ENCODE results near the gene LPIN2. TPM values are rescaled to one million over a fixed set of nuclear protein-coding genes. Genes with fewer than 3 reads are reported as not detected.

Gene LPIN2
- total RNA-seq, 1 experiment from 2014 or later, result 10.7 TPM

- H3K4me2 ChIP-seq (ENCODE audit: low read length), result no peak overlapping the region
- ChIA-PET CTCF (interaction anchor here (1.5 kb wide), 1 partner anchor 8 kb away, joined by 7 read pairs; no protein-coding TSS in a partner anchor), RAD21 (ENCODE audit: low non-redundant PET in 1 of 2, low total read pairs in 2 of 2, uncharacterized antibody in 2 of 2, unreplicated experiment in 2 of 2) (no interaction called here), POLR2A (no interaction called here)
- no peaks in the 10 kb centered on the region for H3K36me3 ChIP-seq (ENCODE audit: control insufficient read depth in 1 of 2, insufficient read depth in 2 of 2, low read length in 2 of 2)
- no peak overlapping the region for H2AFZ ChIP-seq (ENCODE audit: low read depth, low read length, poor library complexity, severe bottlenecking)
- H3K27ac ChIP-seq (ENCODE audit: low read depth, low read length), result no peak overlapping the region
- H3K9me2 ChIP-seq (ENCODE audit: insufficient read depth), result no peaks in the 10 kb centered on the region
- no peaks in the 10 kb centered on the region for H4K20me1 ChIP-seq (ENCODE audit: insufficient read depth)
- no peaks in the 10 kb centered on the region for H3K27me3 ChIP-seq (ENCODE audit: insufficient read depth, low read length)
- DNase-seq (ENCODE audit: low read depth, low spot score) (no peak), ATAC-seq (no peak)
- no peak overlapping the region for H3K9ac ChIP-seq (ENCODE audit: low read length)
- H3K4me3 ChIP-seq (replicated peaks in 1 of 2; ENCODE audit: low read depth in 1 of 2, low read length in 2 of 2), result no peak overlapping the region
- BruUV-seq (replicated peaks), result no TSS peak
- TF ChIP-seq SP1 (IDR thresholded peaks at IDR 0.05; ENCODE audit: low read depth), result no peak
- no peak for TF ChIP-seq EGR1 (IDR thresholded peaks at IDR 0.05; ENCODE audit: low read depth)
- TF ChIP-seq SRF (IDR thresholded peaks at IDR 0.05; ENCODE audit: low read depth), result no peak
- no peak for TF ChIP-seq EZH2phosphoT487 (IDR thresholded peaks at IDR 0.05; ENCODE audit: borderline replicate concordance)
- no peak for TF ChIP-seq CBX3 (IDR thresholded peaks at IDR 0.05; ENCODE audit: low read depth)
- TF ChIP-seq ZNF274 (IDR thresholded peaks at IDR 0.05; ENCODE audit: low read depth, low read length), result no peak
- TF ChIP-seq SIN3A (IDR thresholded peaks at IDR 0.05; ENCODE audit: low read depth), result no peak
- no peak for TF ChIP-seq ZFX (IDR thresholded peaks at IDR 0.05)
- TF ChIP-seq POLR2A (IDR thresholded peaks at IDR 0.05; ENCODE audit: borderline replicate concordance, extremely low read depth, insufficient read depth, insufficient read length), result no peak
- TF ChIP-seq MAX (IDR thresholded peaks at IDR 0.05), result no peak
- TF ChIP-seq ELF1 (IDR thresholded peaks at IDR 0.05; ENCODE audit: borderline replicate concordance, low read depth), result no peak
- TF ChIP-seq POLR2AphosphoS5 (IDR thresholded peaks at IDR 0.05; ENCODE audit: low read depth, low read length), result no peak
- TF ChIP-seq JUND (IDR thresholded peaks at IDR 0.05), result no peak
- TF ChIP-seq CTCF (IDR thresholded peaks at IDR 0.05 in 2 of 3, conservative IDR thresholded peaks at IDR 0.05 in 1 of 3; ENCODE audit: borderline replicate concordance in 1 of 3, insufficient read depth in 1 of 3, low read depth in 2 of 3, low read length in 2 of 3), result no peak
- TF ChIP-seq REST (IDR thresholded peaks at IDR 0.05; ENCODE audit: low read depth), result no peak
- TF ChIP-seq TCF7L2 (IDR thresholded peaks at IDR 0.05; ENCODE audit: borderline replicate concordance, extremely low read depth, insufficient read depth, insufficient read length), result no peak
- no peak for TF ChIP-seq ZBTB33 (IDR thresholded peaks at IDR 0.05; ENCODE audit: extremely low read depth, insufficient replicate concordance, low read length)
- TF ChIP-seq EZH2 (IDR thresholded peaks at IDR 0.05), result no peak
- TF ChIP-seq YY1 (IDR thresholded peaks at IDR 0.05; ENCODE audit: extremely low read depth, insufficient replicate concordance, low read depth, low read length), result no peak
- peaks cover 0 to 13% of the 10 kb centered on the region in 2 experiments; a peak in 3 of 4 replicates for H3K4me1 ChIP-seq (ENCODE audit: control insufficient read depth in 1 of 2, insufficient read depth in 2 of 2, low read length in 2 of 2)
- H3K9me3 ChIP-seq (ENCODE audit: control insufficient read depth in 1 of 2, insufficient read depth in 1 of 2, low read depth in 1 of 2, low read length in 2 of 2), result 0 out of 4 replicates have a peak, but pooled peaks cover 0 to 4% of the 10 kb centered on the region in 2 experiments
- intact Hi-C loops (cut with micrococcal nuclease), result no loop called here
- H3K79me2 ChIP-seq (ENCODE audit: insufficient read depth, low read length), result no peaks in the 10 kb centered on the region
Observed at GRCh38 chr18:3054780-3055179, 41.8 kb upstream of the LPIN2 start.
